HL-60/S4 treated with phorbol 12-myristate 13-acetate at 8.2 ng/mL for 4 days and 3 days (cell line): ENCODE data around the gene SLC38A10.
"Not testable (repeated sequence)": the region's sequence is repeated elsewhere in the genome, so short reads cannot be mapped to it uniquely, and the experiment has no call there.

Experiments
- in situ Hi-C: fragments of 300-500 bp; cut with MboI; formaldehyde crosslinking; loops from 2 replicates; pipeline ENCODE4 v1.15.0; 2022; ENCODE audit warnings: low sequenced_read_pairs

Gene SLC38A10

GRCh38 chr17:81313776-81314397, 18.8 kb upstream of the SLC38A10 start:
- in situ Hi-C loops = no loop called here

DNA sequence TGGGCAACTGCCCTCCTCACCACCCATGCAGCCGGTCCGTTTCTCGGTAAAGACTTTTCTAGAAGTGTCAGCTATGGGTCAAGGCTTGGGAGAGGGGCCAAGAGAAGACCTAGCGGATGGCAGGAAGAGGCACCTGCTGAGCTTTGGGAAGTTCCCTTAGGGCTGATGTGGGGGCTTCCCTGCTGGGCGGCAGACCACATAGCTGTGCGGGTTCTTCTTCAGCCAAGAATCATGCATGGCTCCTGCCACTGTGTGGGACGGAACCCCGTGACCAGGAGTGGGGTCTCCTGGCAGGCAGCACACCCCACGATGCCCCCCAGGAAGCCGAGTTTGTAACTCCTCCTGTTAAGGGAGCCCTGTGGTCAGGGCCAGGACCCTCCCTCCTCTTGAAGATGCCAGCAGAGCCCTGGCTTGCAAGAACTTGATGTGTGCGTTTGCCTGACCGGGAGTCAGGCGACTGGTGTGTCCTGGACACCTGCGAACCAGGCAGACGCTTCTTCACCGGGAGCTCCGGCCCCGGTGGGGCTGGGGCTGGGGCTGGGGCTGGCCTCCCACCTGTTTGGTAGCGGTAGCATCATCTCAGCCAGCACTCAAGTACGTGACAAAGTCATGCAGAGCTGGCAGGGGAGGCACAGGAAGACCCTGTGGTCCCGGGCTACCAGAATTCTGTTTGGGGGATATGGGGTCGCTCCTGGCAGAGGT, 17.7 kb upstream of the SLC38A10 start:
- in situ Hi-C loops = no loop called here

- in situ Hi-C loops = no loop called here
Measured at GRCh38 chr17:81311946-81312345, 16.8 kb upstream of the SLC38A10 start.

DNA sequence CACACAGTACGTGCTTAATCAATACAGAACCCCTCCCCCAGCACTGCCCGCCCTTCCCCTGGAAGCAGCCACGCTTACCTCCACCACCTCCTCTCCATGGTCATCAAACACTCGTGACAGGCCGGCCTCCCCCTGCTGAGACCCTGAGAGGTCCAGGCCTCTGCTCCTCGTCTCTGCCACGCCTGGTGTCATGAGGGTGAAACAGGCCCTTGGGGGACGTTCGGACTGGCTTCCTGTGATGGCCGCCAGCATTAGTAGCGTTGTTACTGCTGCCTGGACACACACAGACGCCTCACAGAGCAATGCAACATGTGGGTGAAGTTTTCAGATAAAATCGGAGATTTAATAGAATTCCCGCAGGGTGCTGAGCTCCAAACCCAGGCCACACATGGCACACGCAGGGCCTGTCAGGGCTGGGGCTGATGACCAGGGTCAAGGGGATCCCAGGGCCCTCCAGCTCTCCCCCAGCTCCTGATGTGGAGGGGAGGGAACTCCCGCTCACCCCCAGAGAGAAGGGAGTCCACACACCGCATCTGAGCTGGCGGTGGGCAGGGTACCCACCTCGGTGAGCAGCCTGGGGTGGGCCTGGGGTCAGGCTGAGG, 15.9 kb upstream of the SLC38A10 start:
- in situ Hi-C loops = no loop called here

- in situ Hi-C loops = no loop called here
Measured at GRCh38 chr17:81309859-81310839, 15.0 kb upstream of the SLC38A10 start.

DNA sequence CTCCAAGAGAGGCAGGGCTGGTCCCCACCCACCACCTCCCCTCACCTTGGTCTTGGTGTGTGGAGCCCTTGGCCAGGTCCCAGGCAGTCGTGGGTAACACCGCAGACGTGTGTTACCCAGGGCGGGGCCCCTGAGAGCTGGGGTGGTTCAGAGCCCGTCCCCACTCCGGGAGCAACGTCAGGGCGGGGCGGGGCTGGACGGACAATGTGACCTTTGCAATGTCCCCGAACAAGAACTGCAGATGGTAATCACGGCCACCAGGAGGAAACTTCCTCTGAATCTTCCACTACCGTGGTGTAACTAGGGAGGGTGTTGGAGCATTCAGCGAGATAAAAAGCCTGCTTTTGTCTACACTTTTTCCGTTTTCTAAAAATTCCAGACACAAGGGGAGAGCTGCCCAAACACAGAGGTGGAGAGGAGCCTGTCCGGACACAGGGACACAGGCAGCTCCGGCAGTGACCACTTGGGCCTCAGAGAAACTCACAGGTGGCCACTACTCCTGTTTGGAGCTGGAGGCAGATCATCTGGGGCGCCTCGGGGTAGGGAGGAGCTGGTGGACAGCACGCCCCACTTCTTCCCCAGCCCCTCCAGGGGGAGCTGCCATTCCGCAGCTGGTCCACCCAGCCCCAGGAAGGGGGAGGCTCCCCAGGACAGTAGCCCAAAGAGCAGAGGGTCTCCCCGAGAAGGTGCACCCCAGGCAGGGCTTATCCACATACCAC, 14.2 kb upstream of the SLC38A10 start:
- in situ Hi-C loops = no loop called here

- in situ Hi-C loops = not testable (repeated sequence)
Measured at GRCh38 chr17:81308784-81309139, 13.7 kb upstream of the SLC38A10 start.

DNA sequence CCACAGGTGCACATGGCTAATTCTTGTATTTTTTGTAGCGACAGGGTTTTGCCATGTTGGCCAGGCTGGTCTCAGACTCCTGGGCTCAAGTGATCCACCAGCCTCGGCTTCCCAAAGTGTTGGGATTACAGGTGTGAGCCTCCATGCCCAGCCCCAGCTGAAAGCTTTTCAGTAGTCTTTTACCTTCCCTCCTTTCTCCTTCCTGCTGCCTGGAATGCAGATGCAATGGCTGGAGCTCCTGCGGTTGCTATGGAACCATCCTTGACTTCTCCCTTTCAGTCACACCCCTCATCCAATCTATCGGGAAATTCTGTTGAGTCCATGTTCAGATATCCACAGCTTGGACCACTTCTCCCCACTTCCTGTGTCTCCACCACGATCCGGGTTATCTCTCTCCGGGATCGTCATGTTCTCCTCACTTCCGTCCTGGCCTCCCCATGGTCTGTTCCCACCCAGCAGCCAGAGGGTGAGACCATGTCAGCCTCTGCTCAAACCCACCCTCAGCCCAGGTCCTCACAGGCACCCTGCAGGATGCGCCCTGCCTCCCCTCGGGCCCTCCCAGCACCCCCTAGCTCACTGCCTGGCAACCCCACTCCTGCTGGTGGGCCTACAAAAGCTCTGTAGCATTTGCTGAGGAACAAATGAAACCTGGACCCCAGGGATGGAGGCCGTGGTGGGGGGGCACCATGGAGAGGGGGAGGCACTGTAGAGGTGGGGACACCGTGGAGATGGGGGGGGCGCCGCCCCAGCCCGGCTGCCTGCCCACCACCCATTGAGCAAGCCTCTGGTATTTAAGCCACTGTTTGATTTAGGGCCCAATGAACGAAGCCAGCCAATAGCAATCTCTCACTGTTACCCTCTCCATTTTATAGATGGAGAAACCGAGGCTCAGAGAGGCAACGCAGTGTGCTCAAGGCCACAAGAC, 12.8 kb upstream of the SLC38A10 start:
- in situ Hi-C loops = no loop called here

GRCh38 chr17:81306898-81307510, 11.9 kb upstream of the SLC38A10 start:
- in situ Hi-C loops = no loop called here

DNA sequence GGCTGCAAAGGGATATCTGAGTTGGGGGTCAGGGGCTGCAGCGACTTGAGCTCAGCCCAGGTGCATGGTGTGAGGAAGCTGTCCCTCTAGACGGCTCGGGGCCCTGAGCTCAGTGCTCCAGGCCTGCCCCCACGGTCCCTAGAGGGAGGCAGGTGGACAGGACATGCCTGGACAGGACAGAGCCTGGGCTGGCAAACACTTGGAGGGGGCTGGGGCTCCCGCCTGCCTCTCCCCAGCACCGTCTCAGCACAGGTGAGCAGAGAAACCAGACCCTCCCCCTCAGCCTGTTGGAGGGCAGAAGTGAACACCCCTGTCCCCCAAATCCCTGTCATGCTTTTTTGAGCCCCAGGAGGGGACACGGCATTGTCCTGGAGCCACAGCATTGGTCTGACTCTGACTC, 11.4 kb upstream of the SLC38A10 start:
- in situ Hi-C loops = no loop called here

DNA sequence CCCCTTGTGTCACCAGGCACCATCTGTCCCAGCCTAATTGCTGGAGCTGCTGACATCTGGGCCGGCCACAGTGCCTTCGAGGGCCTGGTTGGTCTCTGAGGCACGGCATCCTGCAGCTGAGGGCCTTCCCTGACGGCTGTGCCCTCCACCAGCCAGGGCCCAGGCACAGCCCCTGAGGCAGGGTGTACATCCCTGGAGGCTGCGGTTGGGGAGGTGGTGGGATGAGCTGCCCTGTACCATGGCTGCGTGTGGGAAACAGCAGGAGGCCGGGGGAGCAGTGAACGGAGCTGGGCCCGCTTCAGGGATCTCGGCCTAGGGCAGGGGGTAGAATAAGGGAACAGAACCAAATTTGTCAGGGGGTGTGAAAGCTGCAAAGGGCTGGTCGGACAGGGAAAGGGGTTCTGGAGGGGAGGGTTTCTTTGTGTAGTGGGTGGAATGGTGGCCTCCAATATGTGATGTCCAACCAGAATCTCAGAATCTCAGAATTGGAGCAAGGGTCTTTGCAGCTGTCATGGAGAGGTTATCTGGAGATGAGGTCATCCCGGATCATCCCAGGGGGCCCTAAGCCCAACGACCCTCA, 10.0 kb upstream of the SLC38A10 start:
- in situ Hi-C loops = no loop called here

DNA sequence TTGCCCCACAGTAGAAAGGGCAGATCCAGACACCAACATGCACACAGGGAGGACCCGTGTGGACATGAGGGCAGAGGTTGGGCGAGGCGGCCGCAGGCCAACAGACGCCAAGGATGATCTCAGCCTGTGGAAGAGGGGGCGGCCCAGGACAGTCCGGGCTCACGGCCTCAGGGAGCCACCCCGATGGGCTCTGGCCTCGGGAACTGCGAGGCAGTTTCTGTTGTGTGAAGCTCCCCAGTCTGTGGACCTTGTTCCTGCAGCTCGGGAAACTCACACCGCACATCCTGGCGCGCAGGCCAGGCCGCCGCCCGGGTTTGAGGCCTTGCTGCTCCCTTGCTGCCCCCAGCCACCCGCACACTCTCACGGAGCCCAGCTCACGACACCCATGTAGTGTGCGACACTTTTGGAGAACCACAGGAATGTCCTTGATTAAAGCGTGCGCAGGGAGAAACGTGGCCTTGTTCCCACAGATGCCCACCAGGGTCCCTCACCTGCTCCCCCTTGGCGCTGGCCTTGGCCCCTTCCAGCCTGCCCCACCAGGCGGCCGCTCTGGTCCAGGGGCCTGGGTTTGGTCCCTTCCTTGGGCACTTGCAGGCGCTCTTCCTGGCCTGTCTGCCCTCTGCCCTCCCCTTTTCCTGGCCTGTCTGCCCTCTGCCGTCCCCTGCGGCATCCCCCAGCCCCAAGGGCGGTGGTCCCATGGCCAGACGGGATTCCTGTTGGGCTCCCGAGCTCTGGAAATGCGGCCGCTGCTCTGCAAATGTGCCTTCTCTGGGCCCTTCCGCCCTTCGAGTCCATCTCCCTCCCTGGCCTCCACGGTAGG, 9.3 kb upstream of the SLC38A10 start:
- in situ Hi-C loops = no loop called here

DNA sequence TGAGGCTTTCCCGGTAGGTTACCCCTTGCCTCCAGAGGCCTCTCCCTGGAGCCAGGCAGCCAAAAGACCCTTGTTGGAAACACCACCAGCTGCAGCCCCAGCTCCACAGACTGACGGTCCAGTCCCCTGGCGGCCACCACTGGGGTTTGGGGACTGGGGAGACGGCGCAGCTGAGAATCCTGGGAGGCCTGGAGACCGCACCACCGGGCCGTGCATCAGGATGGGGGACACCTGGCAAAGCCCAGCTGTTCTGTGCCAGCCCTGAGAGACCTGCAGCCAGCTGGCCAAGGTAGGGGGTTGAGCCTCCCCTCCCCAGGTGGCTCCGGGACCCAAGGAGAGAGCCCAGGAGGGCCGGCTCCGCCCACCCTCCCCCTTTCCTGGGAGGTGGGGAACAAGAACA, 8.3 kb upstream of the SLC38A10 start:
- in situ Hi-C loops = no loop called here

DNA sequence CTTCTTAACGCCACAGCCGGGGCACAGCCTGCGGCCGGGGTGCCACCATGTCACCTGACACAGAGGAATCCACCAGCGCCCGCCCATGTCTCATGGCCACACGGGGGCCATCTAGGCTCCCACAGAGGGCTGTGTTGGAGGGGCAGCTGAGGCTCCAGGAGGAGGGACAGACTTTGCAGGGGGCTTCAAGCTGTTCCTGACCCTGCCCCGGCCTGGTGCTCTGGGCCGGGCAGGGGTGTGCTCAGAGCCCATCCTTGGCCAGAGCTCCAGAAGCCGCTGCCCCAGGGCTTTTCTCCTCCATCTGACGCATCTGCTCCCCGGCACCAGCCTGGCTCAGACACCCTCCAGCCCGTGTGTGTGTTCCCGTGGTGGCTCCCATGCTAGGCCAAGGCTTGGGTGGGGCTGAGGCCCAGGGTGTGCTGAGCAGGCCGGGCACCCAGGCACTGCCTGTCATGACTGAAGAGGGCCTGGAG, 7.8 kb upstream of the SLC38A10 start:
- in situ Hi-C loops = no loop called here

DNA sequence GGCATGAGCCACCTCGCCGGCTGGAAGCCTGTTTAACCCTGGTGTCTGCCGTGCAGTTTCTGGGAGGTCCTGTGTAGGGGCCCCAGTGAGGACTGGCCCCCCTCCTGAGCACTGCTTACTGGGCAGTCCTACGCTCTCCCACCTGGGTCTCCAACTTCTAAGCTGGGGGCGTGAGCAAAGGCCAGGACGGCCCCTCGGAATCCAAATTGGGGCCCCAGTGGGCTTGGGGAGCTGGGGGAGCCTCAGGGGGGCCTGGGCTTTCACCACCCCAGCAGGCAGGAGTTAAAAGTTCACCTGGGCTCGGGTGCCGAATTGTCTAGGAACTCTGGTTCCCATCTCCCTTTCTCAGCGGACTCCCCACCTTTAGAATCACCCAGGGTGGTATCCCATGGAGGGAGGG, 7.2 kb upstream of the SLC38A10 start:
- in situ Hi-C loops = no loop called here

DNA sequence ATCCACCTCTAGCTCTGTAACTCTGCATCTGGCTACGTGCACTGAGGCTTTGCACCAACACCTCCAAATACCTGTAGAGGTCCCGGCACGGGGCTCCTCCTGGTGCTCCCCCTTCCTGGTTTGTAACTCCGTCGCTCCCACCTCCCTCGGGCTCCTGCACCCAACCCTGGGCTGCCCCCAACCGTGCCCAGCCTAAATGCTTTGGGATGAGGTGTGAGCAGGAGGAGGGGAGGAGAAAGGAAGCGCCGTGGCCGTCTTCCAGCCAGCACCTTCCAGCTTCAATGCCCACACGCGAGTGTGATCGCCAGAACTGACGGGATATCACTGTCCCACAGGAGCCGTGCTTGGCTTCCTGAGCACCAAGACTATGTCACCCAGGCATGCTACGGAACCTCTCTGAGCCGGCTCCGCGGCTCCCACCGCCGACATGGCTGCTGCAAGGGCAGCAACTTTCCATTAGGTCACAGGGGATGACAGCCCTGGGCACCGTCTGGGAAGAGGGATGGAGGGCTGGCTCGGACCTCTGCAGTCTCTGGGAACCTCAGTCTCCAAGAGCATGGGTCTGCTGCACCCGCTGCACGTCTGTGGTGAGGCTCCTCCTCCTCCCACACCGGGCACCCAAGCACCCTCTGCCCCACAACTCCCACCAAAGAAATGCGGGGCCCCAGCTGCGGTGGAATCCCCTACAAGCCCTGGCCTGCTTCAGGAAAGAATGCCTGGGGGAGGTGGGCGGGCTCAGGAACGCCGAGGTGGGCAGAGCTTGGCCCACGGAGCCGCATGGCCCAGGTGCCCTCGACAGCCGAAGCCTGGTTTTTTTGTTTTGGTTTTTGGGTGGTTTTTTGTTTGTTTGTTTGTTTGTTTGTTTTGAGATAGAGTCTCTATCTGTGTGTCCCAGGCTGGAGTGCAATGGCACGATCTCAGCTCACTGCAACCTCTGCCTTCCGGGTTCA, 6.4 kb upstream of the SLC38A10 start:
- in situ Hi-C loops = no loop called here
